A549 (cell line): ENCODE results near the gene TGM3. TPM values are rescaled to one million over a fixed set of nuclear protein-coding genes. Genes with fewer than 3 reads are reported as not detected.

ENCODE experiments used
- ATAC-seq, 2 experiments: fragments of 200-7000 bp in 1 of 2; fragments of >200 bp in 1 of 2; cut with Nextera tagmentation in 1 of 2; cut with Tn5 transposase in 1 of 2; 3 replicates each; pipeline versions ENCODE4 v1.8.0 to v1.9.1; 2018 to 2020; ENCODE audit warnings: mild to moderate bottlenecking in 1 of 2, moderate library complexity in 1 of 2
- CTCF ChIA-PET: fragments of 300-600 bp; sonication (Branson Sonifier 250); formaldehyde crosslinking; extraction: SDS; loops from one replicate; lab custom pipeline; 2021; ENCODE audit warnings: antibody characterized with exemption, inconsistent platforms; lab: Yijun Ruan, JAX
- POLR2A ChIA-PET: fragments of 350-600 bp; formaldehyde crosslinking; extraction: SDS; loops from one replicate; lab custom pipeline; 2021; ENCODE audit warnings: antibody characterized with exemption, inconsistent platforms; lab: Yijun Ruan, JAX
- DNase-seq, 2 experiments: peaks; one replicate each; pipeline versions ENCODE4 v3.0.0 to v3.0.0-alpha.2; 2011 to 2016; ENCODE audit warnings: low read depth in 1 of 2, low spot score in 1 of 2
- FAIRE-seq: peaks from 2 replicates; lab custom pipeline; 2011; peaks lifted over from hg19 to GRCh38; lab: Jason Lieb, UNC
- H3K27ac ChIP-seq, 2 experiments: fragments of >200 bp; sonication (Bioruptor Twin); formaldehyde crosslinking; 3 replicates each; pipeline ENCODE4 v1.5.1; 2016 to 2017
- H3K4me1 ChIP-seq: fragments of >200 bp; sonication (Bioruptor Twin); formaldehyde crosslinking; 3 replicates; pipeline ENCODE4 v1.6.1; 2016
- H3K4me2 ChIP-seq: fragments of >200 bp; sonication (Bioruptor Twin); formaldehyde crosslinking; 3 replicates; pipeline ENCODE4 v1.6.1; 2016
- H3K4me3 ChIP-seq: fragments of >200 bp; sonication (Bioruptor Twin); formaldehyde crosslinking; 3 replicates; pipeline ENCODE4 v1.5.1; 2016
- H3K9me3 ChIP-seq: fragments of >200 bp; sonication (Bioruptor Twin); formaldehyde crosslinking; 3 replicates; pipeline ENCODE4 v1.6.1; 2016
- CBX8 ChIP-seq: fragments of 200-600 bp; sonication (generic); IDR thresholded peaks from 2 replicates; pipeline ENCODE4 v1.6.1; 2016
- EHF ChIP-seq: fragments of 250-450 bp; sonication (Bioruptor Pico); IDR thresholded peaks from 2 replicates; pipeline ENCODE4 v1.5.0; 2020; ENCODE audit warnings: mild to moderate bottlenecking
- EHMT2 ChIP-seq: fragments of 200-600 bp; sonication (generic); IDR thresholded peaks from 2 replicates; pipeline ENCODE4 v1.6.1; 2016; ENCODE audit warnings: antibody characterized with exemption, low read depth, mild to moderate bottlenecking, moderate library complexity
- ELK1 ChIP-seq: fragments of 150-350 bp; IDR thresholded peaks from 2 replicates; pipeline ENCODE4 v1.6.1; 2014; ENCODE audit warnings: low read depth, mild to moderate bottlenecking, low read length
- ESRRA ChIP-seq: fragments of 150-350 bp; IDR thresholded peaks from 2 replicates; pipeline ENCODE4 v1.6.1; 2014; ENCODE audit warnings: mild to moderate bottlenecking, low read length, borderline replicate concordance
- FOSL2 ChIP-seq, 2 experiments: fragments of 450-650 bp in 1 of 2; fragments of >200 bp in 1 of 2; sonication (Bioruptor Twin) in 1 of 2; formaldehyde crosslinking; IDR thresholded peaks; 2 replicates each; pipeline versions ENCODE4 v1.5.0 to v1.6.1; 2016 to 2020; ENCODE audit warnings: mild to moderate bottlenecking in 1 of 2, moderate library complexity in 1 of 2
- HOXB5 ChIP-seq: fragments of 250-450 bp; sonication (Bioruptor Pico); IDR thresholded peaks from 2 replicates; pipeline ENCODE4 v1.5.0; 2020; ENCODE audit warnings: mild to moderate bottlenecking, moderate library complexity
- JUNB ChIP-seq: fragments of >200 bp; sonication (Bioruptor Twin); formaldehyde crosslinking; IDR thresholded peaks from 2 replicates; pipeline ENCODE4 v1.6.1; 2016
- MAFK ChIP-seq: fragments of 450-650 bp; IDR thresholded peaks from 2 replicates; pipeline ENCODE4 v1.6.1; 2014; ENCODE audit not compliant: partially characterized antibody
- MAZ ChIP-seq: fragments of 150-350 bp; IDR thresholded peaks from 2 replicates; pipeline ENCODE4 v1.6.1; 2014; ENCODE audit warnings: antibody characterized with exemption, low read depth, low read length, borderline replicate concordance
- MYC ChIP-seq: IDR thresholded peaks from 2 replicates; pipeline ENCODE4 v1.6.1; 2012; ENCODE audit warnings: mild to moderate bottlenecking, inconsistent platforms, low read length, improper control_type of control experiment, borderline replicate concordance
- RCOR1 ChIP-seq: fragments of 150-350 bp; IDR thresholded peaks from 2 replicates; pipeline ENCODE4 v1.6.1; 2014; ENCODE audit warnings: antibody characterized with exemption, low read length, low read depth
- RNF2 ChIP-seq: fragments of 200-600 bp; sonication (generic); IDR thresholded peaks from 2 replicates; pipeline ENCODE4 v1.6.1; 2016; ENCODE audit warnings: low read depth, mild to moderate bottlenecking, antibody characterized with exemption, moderate library complexity, borderline replicate concordance
- SMC3 ChIP-seq: fragments of >200 bp; sonication (Bioruptor Twin); formaldehyde crosslinking; IDR thresholded peaks from 3 replicates; pipeline ENCODE4 v1.6.1; 2018; ENCODE audit warnings: inconsistent platforms
- TFCP2L1 ChIP-seq: fragments of 250-450 bp; sonication (Bioruptor Pico); IDR thresholded peaks from 2 replicates; pipeline ENCODE4 v1.5.0; 2021; ENCODE audit warnings: mild to moderate bottlenecking
- USF2 ChIP-seq: fragments of 450-650 bp; IDR thresholded peaks from 2 replicates; pipeline ENCODE4 v1.6.1; 2014; ENCODE audit warnings: antibody characterized with exemption
- ZC3H11A ChIP-seq: fragments of 450-650 bp; IDR thresholded peaks from 2 replicates; pipeline ENCODE4 v1.6.1; 2014; ENCODE audit warnings: antibody characterized with exemption, mild to moderate bottlenecking
- ZFP36 ChIP-seq: fragments of 450-650 bp; IDR thresholded peaks from 2 replicates; pipeline ENCODE4 v1.6.1; 2014; ENCODE audit warnings: borderline replicate concordance; ENCODE audit not compliant: partially characterized antibody
- ZNF302 ChIP-seq: fragments of 250-450 bp; sonication (Bioruptor Pico); IDR thresholded peaks from 2 replicates; pipeline ENCODE4 v1.9.0; 2021; ENCODE audit warnings: inconsistent platforms, mild to moderate bottlenecking, moderate library complexity
- ZSCAN20 ChIP-seq: fragments of 250-450 bp; sonication (Bioruptor Pico); IDR thresholded peaks from 2 replicates; pipeline ENCODE4 v1.8.0; 2022; ENCODE audit warnings: mild to moderate bottlenecking, moderate library complexity
- WGBS: methylation state at CpG from one replicate; pipeline ENCODE4 v1.1.6; 2017; ENCODE audit errors: missing lambda C conversion rate; 5-methylcytosine and 5-hydroxymethylcytosine counted together
- polyA plus RNA-seq, 4 experiments: library from polyadenylated mRNA; depleted of rRNA in 3 of 4; stranded (reverse); fragments of >200 nt; fragmentation: RNase III in 1 of 4; extraction: RNeasy Plus Mini Kit Qiagen cat#74134 plus additional on column Dnase treatment in 1 of 4; gene quantifications; 2 replicates in 3 of 4; 3 replicates in 1 of 4; pipeline ENCODE4 v1.2.3, GENCODE V29; 2011 to 2017
- TF ChIP-seq, protein P1 (sequence below): IDR thresholded peaks from 2 replicates; pipeline ENCODE4 v1.6.1; 2012
- TF ChIP-seq, protein P2 (sequence below): fragments of 250-450 bp; sonication (Bioruptor Pico); IDR thresholded peaks from 2 replicates; pipeline ENCODE4 v1.5.0; 2021; ENCODE audit warnings: mild to moderate bottlenecking, moderate library complexity, borderline replicate concordance

Gene TGM3
- polyA plus RNA-seq, 2 of the 4 experiments (the other 2 are of a cell fraction), result 0.03 to 0.14 TPM

DNA sequence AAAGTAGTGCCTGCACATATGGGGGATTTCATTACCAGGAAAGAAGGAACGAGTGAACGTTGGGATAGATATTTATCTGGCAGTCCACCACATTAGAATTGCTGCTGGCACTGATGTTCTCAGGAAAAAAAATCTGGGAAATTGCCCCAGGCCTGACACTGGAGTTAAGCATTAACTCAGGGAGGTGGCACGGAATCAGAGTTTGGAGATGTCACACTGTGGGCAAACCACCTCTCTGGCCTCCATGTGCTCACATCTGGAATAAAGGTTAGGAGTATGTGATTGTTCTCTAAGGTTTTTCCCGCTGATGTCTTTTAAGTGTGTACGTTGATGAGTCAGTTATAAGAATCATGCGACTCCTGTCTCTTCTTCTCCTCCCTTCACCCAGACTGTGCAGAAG lies 7.9 kb downstream of the TGM3 start:
- ATAC-seq (peak; percentile 57 to 64), DNase-seq (peak; percentile 36 to 68), FAIRE-seq (no peak)
- Histone ChIP-seq H3K9me3 (no peaks in the 10 kb centered on the region), H3K4me2 (peak overlapping the region; percentile 50), H3K4me3 (no peak overlapping the region), H3K27ac (peak overlapping the region; percentile 53 to 73; a peak in 5 of 6 replicates), H3K4me1 (peaks cover 65% of the 10 kb centered on the region)
- ChIA-PET POLR2A (no interaction called here), CTCF (interaction anchor here (1.1 to 4.0 kb wide), 2 partner anchors 11 to 96 kb away, joined by 3 to 14 read pairs; no protein-coding TSS in a partner anchor)
- TF ChIP-seq USF2 (no peak), MAFK (no peak), ZFP36 (no peak), ZNF302 (CRISPR knock-in tag) (no peak), HOXB5 (CRISPR knock-in tag) (no peak), EHMT2 (no peak), MYC (peak; percentile 51), FOSL2 (IDR thresholded peaks at IDR 0.05) (no peak), FOSL2 (CRISPR knock-in tag; IDR thresholded peaks at IDR 0.05) (peak; percentile 33; the same call in 1 of the 2 replicates)
- TF ChIP-seq, protein P1, sequence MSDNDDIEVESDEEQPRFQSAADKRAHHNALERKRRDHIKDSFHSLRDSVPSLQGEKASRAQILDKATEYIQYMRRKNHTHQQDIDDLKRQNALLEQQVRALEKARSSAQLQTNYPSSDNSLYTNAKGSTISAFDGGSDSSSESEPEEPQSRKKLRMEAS, result peak; percentile 31; the same call in 1 of the 2 replicates
- WGBS, result 8% methylated on average over 6 of the region's 6 CpGs

DNA sequence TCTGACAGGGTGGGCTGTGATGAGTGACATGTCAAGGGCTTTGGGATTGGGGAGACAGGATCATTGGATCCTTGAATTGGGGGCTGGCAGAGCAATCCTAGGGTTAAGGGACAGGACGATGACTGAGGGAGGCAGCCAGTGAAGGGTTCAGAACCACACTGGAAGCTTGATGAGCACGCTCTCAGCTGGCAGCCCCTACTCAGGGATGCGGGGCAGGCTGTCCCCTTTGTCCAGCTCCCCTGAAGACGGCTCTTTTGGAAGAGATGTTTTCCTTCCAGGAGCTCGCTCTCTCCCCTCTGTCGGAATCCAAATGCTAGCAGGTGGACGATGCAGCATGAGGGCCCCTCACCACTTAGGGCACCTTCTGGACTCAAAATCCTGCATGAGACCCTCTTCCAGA lies 8.4 kb downstream of the TGM3 start:
- ATAC-seq (peak in 1 of 2 experiments; percentile 13; a peak in 2 of 6 replicates), DNase-seq (no peak), FAIRE-seq (no peak)
- Histone ChIP-seq H3K27ac (peak overlapping the region; percentile 32 to 73; a peak in 5 of 6 replicates), H3K4me1 (peaks cover 64% of the 10 kb centered on the region), H3K9me3 (no peaks in the 10 kb centered on the region), H3K4me3 (no peak overlapping the region), H3K4me2 (peak overlapping the region; percentile 50)
- ChIA-PET CTCF (interaction anchor here (0.6 to 4.0 kb wide), 4 partner anchors 8 to 474 kb away, joined by 3 to 14 read pairs (median 4); partner anchors contain the start of gene TGM3), POLR2A (no interaction called here)
- 70% methylated on average over 7 of the region's 7 CpGs for WGBS
- TF ChIP-seq ZSCAN20 (no peak), RCOR1 (no peak), HOXB5 (CRISPR knock-in tag) (no peak), ELK1 (no peak), ZC3H11A (no peak), SMC3 (no peak), RNF2 (no peak), JUNB (no peak), ESRRA (no peak), TFCP2L1 (no peak), CBX8 (no peak), EHMT2 (no peak), EHF (CRISPR knock-in tag) (no peak), MAZ (no peak)
- TF ChIP-seq, protein P2, sequence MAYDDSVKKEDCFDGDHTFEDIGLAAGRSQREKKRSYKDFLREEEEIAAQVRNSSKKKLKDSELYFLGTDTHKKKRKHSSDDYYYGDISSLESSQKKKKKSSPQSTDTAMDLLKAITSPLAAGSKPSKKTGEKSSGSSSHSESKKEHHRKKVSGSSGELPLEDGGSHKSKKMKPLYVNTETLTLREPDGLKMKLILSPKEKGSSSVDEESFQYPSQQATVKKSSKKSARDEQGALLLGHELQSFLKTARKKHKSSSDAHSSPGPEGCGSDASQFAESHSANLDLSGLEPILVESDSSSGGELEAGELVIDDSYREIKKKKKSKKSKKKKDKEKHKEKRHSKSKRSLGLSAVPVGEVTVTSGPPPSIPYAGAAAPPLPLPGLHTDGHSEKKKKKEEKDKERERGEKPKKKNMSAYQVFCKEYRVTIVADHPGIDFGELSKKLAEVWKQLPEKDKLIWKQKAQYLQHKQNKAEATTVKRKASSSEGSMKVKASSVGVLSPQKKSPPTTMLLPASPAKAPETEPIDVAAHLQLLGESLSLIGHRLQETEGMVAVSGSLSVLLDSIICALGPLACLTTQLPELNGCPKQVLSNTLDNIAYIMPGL, result no peak
- TF ChIP-seq, protein P1, result no peak
